ENCODE data around the gene TSHZ3. TPM values are rescaled to one million over a fixed set of nuclear protein-coding genes. Genes with fewer than 3 reads are reported as not detected.

The TSHZ3 gene
- total RNA-seq, 1 experiment from 2014 or later: 14.8 TPM

DNA sequence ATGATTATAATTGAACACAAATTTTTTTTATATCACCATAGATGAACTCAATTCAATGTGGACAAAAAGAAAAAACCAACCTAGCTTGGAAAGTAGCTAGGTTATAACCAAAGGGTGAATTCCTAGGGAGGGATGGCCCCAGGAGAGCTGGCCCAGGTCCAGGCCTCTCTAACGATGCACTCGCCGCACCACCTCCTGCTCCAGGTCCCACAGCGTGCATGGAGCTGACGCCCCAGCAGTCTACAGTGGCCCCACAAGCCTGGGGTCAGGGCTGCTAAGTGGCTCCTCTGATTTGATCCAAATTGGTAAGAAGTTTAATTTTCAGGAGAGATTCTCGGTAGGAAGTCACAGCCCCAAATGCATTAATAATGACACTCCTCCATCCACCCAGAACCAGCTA is 48.8 kb downstream of the TSHZ3 start:
- no TSS peak for BruUV-seq (replicated peaks)
- TF ChIP-seq, protein P1, sequence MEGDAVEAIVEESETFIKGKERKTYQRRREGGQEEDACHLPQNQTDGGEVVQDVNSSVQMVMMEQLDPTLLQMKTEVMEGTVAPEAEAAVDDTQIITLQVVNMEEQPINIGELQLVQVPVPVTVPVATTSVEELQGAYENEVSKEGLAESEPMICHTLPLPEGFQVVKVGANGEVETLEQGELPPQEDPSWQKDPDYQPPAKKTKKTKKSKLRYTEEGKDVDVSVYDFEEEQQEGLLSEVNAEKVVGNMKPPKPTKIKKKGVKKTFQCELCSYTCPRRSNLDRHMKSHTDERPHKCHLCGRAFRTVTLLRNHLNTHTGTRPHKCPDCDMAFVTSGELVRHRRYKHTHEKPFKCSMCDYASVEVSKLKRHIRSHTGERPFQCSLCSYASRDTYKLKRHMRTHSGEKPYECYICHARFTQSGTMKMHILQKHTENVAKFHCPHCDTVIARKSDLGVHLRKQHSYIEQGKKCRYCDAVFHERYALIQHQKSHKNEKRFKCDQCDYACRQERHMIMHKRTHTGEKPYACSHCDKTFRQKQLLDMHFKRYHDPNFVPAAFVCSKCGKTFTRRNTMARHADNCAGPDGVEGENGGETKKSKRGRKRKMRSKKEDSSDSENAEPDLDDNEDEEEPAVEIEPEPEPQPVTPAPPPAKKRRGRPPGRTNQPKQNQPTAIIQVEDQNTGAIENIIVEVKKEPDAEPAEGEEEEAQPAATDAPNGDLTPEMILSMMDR (conservative IDR thresholded peaks at IDR 0.05; ENCODE audit: low read depth, low read length): no peak
- TF ChIP-seq EZH2 (IDR thresholded peaks at IDR 0.05; ENCODE audit: borderline replicate concordance, low read depth, low read length, poor library complexity, severe bottlenecking): no peak
- H3K4me1 ChIP-seq (ENCODE audit: insufficient read depth, low read length, poor library complexity, severe bottlenecking): peaks cover 14% of the 10 kb centered on the region
- no peaks in the 10 kb centered on the region for H3K27me3 ChIP-seq (replicated peaks; ENCODE audit: insufficient read depth, low read depth, low read length, poor library complexity)
- ChIA-PET CTCF (no interaction called here), POLR2A (ENCODE audit: low non-redundant PET) (interaction anchor here (0.6 kb wide), 1 partner anchor 142 kb away, joined by 6 read pairs; no protein-coding TSS in a partner anchor)
- intact Hi-C loops (cut with micrococcal nuclease; ENCODE audit: unreplicated experiment): no loop called here
- no peak for DNase-seq (ENCODE audit: low spot score)
- H3K9me3 ChIP-seq (ENCODE audit: low read depth, low read length, poor library complexity, severe bottlenecking): no peaks in the 10 kb centered on the region
- H3K36me3 ChIP-seq (ENCODE audit: insufficient read depth, low read length, poor library complexity, severe bottlenecking): no peaks in the 10 kb centered on the region
- H3K27ac ChIP-seq (ENCODE audit: low read depth, low read length, poor library complexity, severe bottlenecking): no peak overlapping the region
- no peak overlapping the region for H3K4me3 ChIP-seq (ENCODE audit: low read depth, low read length, poor library complexity, severe bottlenecking)

DNA sequence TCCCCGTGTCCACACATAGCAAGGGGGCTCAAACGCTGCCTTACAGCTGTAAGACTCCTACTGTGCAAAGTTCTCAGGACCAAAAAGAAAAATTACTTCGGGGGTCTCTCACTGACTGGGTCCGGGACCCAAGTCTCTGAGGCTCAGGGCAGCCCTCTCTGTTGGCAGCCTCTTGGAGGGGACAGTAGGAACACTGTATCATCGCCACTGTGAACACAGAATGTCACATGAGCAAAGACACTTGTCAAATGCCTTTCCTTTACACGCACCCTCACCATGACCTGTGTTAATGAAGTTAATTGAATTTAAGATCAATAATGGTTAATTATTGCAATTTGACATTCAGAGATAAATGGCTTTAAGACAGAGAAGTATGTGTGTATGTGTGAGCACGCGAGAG is 49.6 kb downstream of the TSHZ3 start:
- Histone ChIP-seq H3K4me3 (ENCODE audit: low read depth, low read length, poor library complexity, severe bottlenecking) (no peak overlapping the region), H3K27ac (ENCODE audit: low read depth, low read length, poor library complexity, severe bottlenecking) (no peak overlapping the region), H3K4me1 (ENCODE audit: insufficient read depth, low read length, poor library complexity, severe bottlenecking) (peaks cover 6% of the 10 kb centered on the region), H3K9me3 (ENCODE audit: low read depth, low read length, poor library complexity, severe bottlenecking) (no peaks in the 10 kb centered on the region), H3K27me3 (replicated peaks; ENCODE audit: insufficient read depth, low read depth, low read length, poor library complexity) (no peaks in the 10 kb centered on the region), H3K36me3 (ENCODE audit: insufficient read depth, low read length, poor library complexity, severe bottlenecking) (no peaks in the 10 kb centered on the region)
- TF ChIP-seq, protein P1 (conservative IDR thresholded peaks at IDR 0.05; ENCODE audit: low read depth, low read length): no peak
- no peak for TF ChIP-seq EZH2 (IDR thresholded peaks at IDR 0.05; ENCODE audit: borderline replicate concordance, low read depth, low read length, poor library complexity, severe bottlenecking)
- BruUV-seq (replicated peaks): no TSS peak
- intact Hi-C loops (cut with micrococcal nuclease; ENCODE audit: unreplicated experiment): no loop called here
- CTCF ChIA-PET: no interaction called here
- DNase-seq (ENCODE audit: low spot score): no peak
- POLR2A ChIA-PET (ENCODE audit: low non-redundant PET): no interaction called here

DNA sequence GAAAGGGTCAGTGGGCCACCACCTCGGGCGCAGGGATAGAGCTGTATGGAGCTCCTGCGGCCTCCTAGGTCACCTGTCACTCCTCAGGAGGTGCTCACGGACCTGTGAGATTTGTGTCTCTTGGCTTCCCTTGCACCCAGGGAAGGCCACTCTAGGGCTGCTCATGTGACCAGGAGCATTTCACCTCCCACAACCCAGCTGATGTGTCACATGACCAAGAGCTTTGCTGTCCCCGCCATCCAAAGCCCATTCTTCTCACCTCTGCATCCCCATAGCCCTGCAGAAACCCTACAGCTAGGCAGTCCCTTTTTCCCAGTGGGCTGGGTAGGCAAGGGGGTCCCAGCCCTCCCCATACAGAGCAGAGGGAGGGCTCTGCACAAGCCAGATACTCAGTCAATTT is 51.2 kb downstream of the TSHZ3 start:
- DNase-seq (ENCODE audit: low spot score): no peak
- Histone ChIP-seq H3K4me3 (ENCODE audit: low read depth, low read length, poor library complexity, severe bottlenecking) (no peak overlapping the region), H3K9me3 (ENCODE audit: low read depth, low read length, poor library complexity, severe bottlenecking) (no peaks in the 10 kb centered on the region), H3K27ac (ENCODE audit: low read depth, low read length, poor library complexity, severe bottlenecking) (no peak overlapping the region), H3K4me1 (ENCODE audit: insufficient read depth, low read length, poor library complexity, severe bottlenecking) (no peaks in the 10 kb centered on the region), H3K36me3 (ENCODE audit: insufficient read depth, low read length, poor library complexity, severe bottlenecking) (no peaks in the 10 kb centered on the region), H3K27me3 (replicated peaks; ENCODE audit: insufficient read depth, low read depth, low read length, poor library complexity) (no peaks in the 10 kb centered on the region)
- no peak for TF ChIP-seq EZH2 (IDR thresholded peaks at IDR 0.05; ENCODE audit: borderline replicate concordance, low read depth, low read length, poor library complexity, severe bottlenecking)
- TF ChIP-seq, protein P1 (conservative IDR thresholded peaks at IDR 0.05; ENCODE audit: low read depth, low read length): no peak
- ChIA-PET POLR2A (ENCODE audit: low non-redundant PET) (no interaction called here), CTCF (no interaction called here)
- no TSS peak for BruUV-seq (replicated peaks)
- intact Hi-C loops (cut with micrococcal nuclease; ENCODE audit: unreplicated experiment): no loop called here
